SK-N-SH treated with all-trans-retinoic acid at 6 μM for 48 hours (cell line): ENCODE measurements around the gene TANC1.

Source experiments
- ATAC-seq: fragments of 200-7000 bp; cut with Tn5 transposase; 3 replicates; pipeline ENCODE4 v1.9.1; 2020; ENCODE audit warnings: mild to moderate bottlenecking, moderate library complexity
- BACH2 ChIP-seq: fragments of 250-450 bp; sonication (Bioruptor Pico); IDR thresholded peaks from 2 replicates; pipeline ENCODE4 v1.9.0; 2021; ENCODE audit warnings: mild to moderate bottlenecking, borderline replicate concordance
- CSDC2 ChIP-seq: fragments of 250-450 bp; sonication (Bioruptor Pico); IDR thresholded peaks from 2 replicates; pipeline ENCODE4 v1.5.0; 2020; ENCODE audit warnings: mild to moderate bottlenecking, moderate library complexity
- CSRNP3 ChIP-seq: fragments of 250-450 bp; sonication (Bioruptor Pico); IDR thresholded peaks from 2 replicates; pipeline ENCODE4 v1.5.1; 2021; ENCODE audit warnings: mild to moderate bottlenecking, moderate library complexity
- ESRRG ChIP-seq: fragments of 250-450 bp; sonication (Bioruptor Pico); IDR thresholded peaks from 2 replicates; pipeline ENCODE4 v1.6.1; 2021; ENCODE audit warnings: mild to moderate bottlenecking
- GLIS3 ChIP-seq: fragments of 250-450 bp; sonication (Bioruptor Pico); IDR thresholded peaks from 2 replicates; pipeline ENCODE4 v1.5.0; 2020; ENCODE audit warnings: mild to moderate bottlenecking, moderate library complexity
- ISL1 ChIP-seq: fragments of 250-450 bp; sonication (Bioruptor Pico); IDR thresholded peaks from 2 replicates; pipeline ENCODE4 v2.1.2; 2022; ENCODE audit warnings: mild to moderate bottlenecking, moderate library complexity
- OSR1 ChIP-seq: fragments of 250-450 bp; sonication (Bioruptor Pico); IDR thresholded peaks from 2 replicates; pipeline ENCODE4 v1.8.0; 2022; ENCODE audit warnings: moderate library complexity, mild to moderate bottlenecking, inconsistent platforms
- PATZ1 ChIP-seq: fragments of 250-450 bp; sonication (Bioruptor Pico); IDR thresholded peaks from 2 replicates; pipeline ENCODE4 v1.8.0; 2020; ENCODE audit warnings: mild to moderate bottlenecking, moderate library complexity, borderline replicate concordance
- POU6F1 ChIP-seq: fragments of 250-450 bp; sonication (Bioruptor Pico); IDR thresholded peaks from 2 replicates; pipeline ENCODE4 v1.8.0; 2021; ENCODE audit warnings: low read depth, mild to moderate bottlenecking, moderate library complexity, borderline replicate concordance
- PPARA ChIP-seq: fragments of 250-450 bp; sonication (Bioruptor Pico); IDR thresholded peaks from 2 replicates; pipeline ENCODE4 v1.5.0; 2020; ENCODE audit warnings: mild to moderate bottlenecking, borderline replicate concordance
- RARB ChIP-seq: fragments of 250-450 bp; sonication (Bioruptor Pico); IDR thresholded peaks from 2 replicates; pipeline ENCODE4 v1.8.0; 2021; ENCODE audit warnings: mild to moderate bottlenecking, moderate library complexity
- SNAI2 ChIP-seq: fragments of 250-450 bp; sonication (Bioruptor Pico); IDR thresholded peaks from 2 replicates; pipeline ENCODE4 v1.5.0; 2020; ENCODE audit warnings: mild to moderate bottlenecking, moderate library complexity
- TCF4 ChIP-seq: fragments of 250-450 bp; sonication (Bioruptor Pico); IDR thresholded peaks from 2 replicates; pipeline ENCODE4 v1.8.0; 2021; ENCODE audit warnings: mild to moderate bottlenecking, moderate library complexity, borderline replicate concordance
- TOX ChIP-seq: fragments of 250-450 bp; sonication (Bioruptor Pico); IDR thresholded peaks from 2 replicates; pipeline ENCODE4 v1.8.0; 2021; ENCODE audit warnings: mild to moderate bottlenecking, moderate library complexity, borderline replicate concordance
- TSHZ2 ChIP-seq: fragments of 250-450 bp; sonication (Bioruptor Pico); IDR thresholded peaks from 2 replicates; pipeline ENCODE4 v1.5.0; 2020; ENCODE audit warnings: mild to moderate bottlenecking, moderate library complexity
- ZC3H10 ChIP-seq: fragments of 250-450 bp; sonication (Bioruptor Pico); IDR thresholded peaks from 2 replicates; pipeline ENCODE4 v1.5.1; 2021; ENCODE audit warnings: mild to moderate bottlenecking, moderate library complexity
- ZFP30 ChIP-seq: fragments of 450-650 bp; formaldehyde crosslinking; IDR thresholded peaks from 2 replicates; pipeline ENCODE4 v1.5.0; 2022; ENCODE audit warnings: mild to moderate bottlenecking, moderate library complexity
- ZNF565 ChIP-seq: fragments of 450-650 bp; formaldehyde crosslinking; conservative IDR thresholded peaks from 2 replicates; pipeline ENCODE4 v1.5.0; 2020; ENCODE audit warnings: low read depth, mild to moderate bottlenecking, moderate library complexity
- ZNF70 ChIP-seq: fragments of 450-650 bp; formaldehyde crosslinking; IDR thresholded peaks from 2 replicates; pipeline ENCODE4 v1.5.0; 2020; ENCODE audit warnings: mild to moderate bottlenecking, moderate library complexity
- ZNF8 ChIP-seq: fragments of 450-650 bp; formaldehyde crosslinking; IDR thresholded peaks from 2 replicates; pipeline ENCODE4 v1.5.0; 2020; ENCODE audit warnings: mild to moderate bottlenecking, moderate library complexity

The TANC1 gene

GRCh38 chr2:159126432-159127022 lies 158.1 kb downstream of the TANC1 start:
- no peak for ATAC-seq
- TF ChIP-seq BACH2 (CRISPR knock-in tag): no peak
- 0 out of 2 replicates have a peak, but pooled peaks have one; percentile 18 for TF ChIP-seq ISL1 (CRISPR knock-in tag)
- no peak for TF ChIP-seq TSHZ2 (CRISPR knock-in tag)
- TF ChIP-seq PATZ1 (CRISPR knock-in tag): no peak
- no peak for TF ChIP-seq PPARA (CRISPR knock-in tag)
- TF ChIP-seq, all 23 proteins: peak for 1

- ATAC-seq: no peak
- TF ChIP-seq ZC3H10 (no peak), TCF4 (no peak), ESRRG (CRISPR knock-in tag) (no peak), ZNF8 (CRISPR knock-in tag) (no peak), GLIS3 (no peak), CSDC2 (no peak), SNAI2 (CRISPR knock-in tag) (no peak), ZFP30 (no peak), RARB (CRISPR knock-in tag) (no peak), POU6F1 (no peak), TSHZ2 (CRISPR knock-in tag) (no peak), ISL1 (CRISPR knock-in tag) (no peak), TOX (CRISPR knock-in tag) (no peak), CSRNP3 (CRISPR knock-in tag) (no peak), OSR1 (CRISPR knock-in tag) (no peak), ZNF565 (CRISPR knock-in tag) (no peak), PATZ1 (CRISPR knock-in tag) (no peak), ZNF70 (CRISPR knock-in tag) (no peak), BACH2 (CRISPR knock-in tag) (no peak)
Observed at GRCh38 chr2:159128191-159128590, 159.8 kb downstream of the TANC1 start.
